ENCODE measurements around the gene ASTN1. TPM values are rescaled to one million over a fixed set of nuclear protein-coding genes. Genes with fewer than 3 reads are reported as not detected.

Gene ASTN1
- total and polyA plus RNA-seq, 2 experiments from 2014 or later, result 1.1 TPM; not detected in 1

DNA sequence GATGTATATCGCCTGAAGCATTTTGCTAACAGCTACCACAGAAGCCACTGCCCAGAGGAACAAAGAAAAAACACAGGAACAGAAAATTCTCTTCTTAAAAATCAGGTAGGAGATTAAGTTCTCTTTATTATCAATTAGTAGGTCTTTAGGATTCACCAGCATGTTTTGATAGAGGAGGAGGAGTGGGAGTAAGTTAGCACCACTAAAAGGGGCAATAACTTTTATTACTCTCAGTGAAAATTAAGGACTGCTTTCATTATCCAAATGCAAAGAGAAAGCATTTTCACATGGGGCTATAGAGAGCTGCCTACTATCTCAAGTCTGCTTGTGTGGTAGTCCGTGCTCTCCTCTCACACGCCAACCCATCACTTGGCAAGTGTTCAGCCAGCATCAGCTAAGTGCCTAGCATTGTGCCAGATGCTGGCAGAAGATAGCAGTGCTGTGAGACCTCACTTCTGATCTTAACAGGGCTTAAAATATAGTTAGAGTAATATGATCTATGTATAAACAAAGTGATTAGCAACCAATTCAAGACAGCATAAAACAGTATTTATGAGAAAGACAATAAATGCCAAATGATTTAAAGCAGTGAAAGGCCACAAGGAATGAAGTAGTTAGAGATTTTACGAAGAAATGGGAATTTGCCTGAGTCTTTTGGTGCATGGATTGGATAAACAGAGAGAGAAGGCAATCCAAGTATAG is 39.8 kb downstream of the ASTN1 start:
- Histone ChIP-seq H3K4me2 (no peak overlapping the region), H4K20me1 (ENCODE audit: insufficient read depth, poor library complexity, severe bottlenecking) (no peaks in the 10 kb centered on the region), H3K27ac (no peak overlapping the region), H2AFZ (no peak overlapping the region), H3K27me3 (peaks cover 11% of the 10 kb centered on the region), H3K4me3 (no peak overlapping the region), H3K36me3 (replicated peaks; ENCODE audit: insufficient read depth, low read depth) (no peaks in the 10 kb centered on the region), H3K79me2 (no peaks in the 10 kb centered on the region), H3K9me3 (ENCODE audit: low read depth) (no peaks in the 10 kb centered on the region), H3K9me2 (replicated peaks; ENCODE audit: insufficient read depth) (no peaks in the 10 kb centered on the region), H3K4me1 (ENCODE audit: insufficient read depth) (no peaks in the 10 kb centered on the region)
- DNase-seq (ENCODE audit: low spot score), result no peak
- 64% methylated on average over 4 of the region's 4 CpGs for WGBS (ENCODE audit: low lambda C conversion rate, missing lambda C conversion rate)
- no peak for TF ChIP-seq EZH2phosphoT487 (IDR thresholded peaks at IDR 0.05; ENCODE audit: low read depth, severe bottlenecking, unreplicated experiment)
- TF ChIP-seq, protein P1, sequence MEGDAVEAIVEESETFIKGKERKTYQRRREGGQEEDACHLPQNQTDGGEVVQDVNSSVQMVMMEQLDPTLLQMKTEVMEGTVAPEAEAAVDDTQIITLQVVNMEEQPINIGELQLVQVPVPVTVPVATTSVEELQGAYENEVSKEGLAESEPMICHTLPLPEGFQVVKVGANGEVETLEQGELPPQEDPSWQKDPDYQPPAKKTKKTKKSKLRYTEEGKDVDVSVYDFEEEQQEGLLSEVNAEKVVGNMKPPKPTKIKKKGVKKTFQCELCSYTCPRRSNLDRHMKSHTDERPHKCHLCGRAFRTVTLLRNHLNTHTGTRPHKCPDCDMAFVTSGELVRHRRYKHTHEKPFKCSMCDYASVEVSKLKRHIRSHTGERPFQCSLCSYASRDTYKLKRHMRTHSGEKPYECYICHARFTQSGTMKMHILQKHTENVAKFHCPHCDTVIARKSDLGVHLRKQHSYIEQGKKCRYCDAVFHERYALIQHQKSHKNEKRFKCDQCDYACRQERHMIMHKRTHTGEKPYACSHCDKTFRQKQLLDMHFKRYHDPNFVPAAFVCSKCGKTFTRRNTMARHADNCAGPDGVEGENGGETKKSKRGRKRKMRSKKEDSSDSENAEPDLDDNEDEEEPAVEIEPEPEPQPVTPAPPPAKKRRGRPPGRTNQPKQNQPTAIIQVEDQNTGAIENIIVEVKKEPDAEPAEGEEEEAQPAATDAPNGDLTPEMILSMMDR (IDR thresholded peaks at IDR 0.05; ENCODE audit: poor library complexity), result no peak
- TF ChIP-seq EZH2 (IDR thresholded peaks at IDR 0.05; ENCODE audit: borderline replicate concordance), result no peak

DNA sequence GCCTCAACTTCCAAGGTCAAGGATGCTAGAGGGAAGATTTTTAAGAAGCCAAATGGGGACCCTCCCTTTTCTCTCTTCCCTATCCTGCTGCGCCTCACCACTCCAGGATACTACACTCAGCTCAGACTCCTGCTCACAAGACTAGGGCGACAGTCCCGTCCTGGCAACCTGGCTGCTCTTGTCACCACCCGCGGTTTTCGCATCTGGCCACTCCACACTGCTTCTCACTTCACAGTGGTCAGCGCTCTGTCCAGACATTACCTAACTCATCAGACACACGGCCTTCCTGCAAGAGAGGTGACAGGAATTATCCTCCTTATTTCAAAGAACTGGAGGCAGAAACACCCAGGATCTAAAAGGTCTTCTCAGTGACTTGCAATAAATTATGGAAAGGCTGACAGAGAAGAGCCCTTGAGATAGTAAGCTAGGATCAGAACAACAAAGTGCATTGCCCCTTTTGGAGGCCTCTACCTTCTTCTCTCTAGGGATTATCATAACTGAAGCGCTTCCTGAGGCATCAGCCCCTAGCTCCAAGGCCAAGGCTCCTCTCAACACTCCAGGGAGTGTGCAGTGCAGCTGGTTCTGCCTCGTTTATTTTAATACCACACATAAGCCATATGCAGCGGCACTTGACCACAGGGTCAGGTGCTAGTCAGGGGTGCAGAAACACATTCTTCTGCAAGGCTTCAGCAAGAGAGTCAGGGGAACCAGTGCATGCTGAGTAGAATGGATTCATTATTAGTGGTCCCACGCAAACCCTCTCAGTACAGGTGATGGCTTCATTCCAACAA is 41.9 kb downstream of the ASTN1 start:
- H3K4me1 ChIP-seq (ENCODE audit: insufficient read depth), result no peaks in the 10 kb centered on the region
- TF ChIP-seq EZH2phosphoT487 (IDR thresholded peaks at IDR 0.05; ENCODE audit: low read depth, severe bottlenecking, unreplicated experiment) (no peak), EZH2 (IDR thresholded peaks at IDR 0.05; ENCODE audit: borderline replicate concordance) (no peak)
- TF ChIP-seq, protein P1 (IDR thresholded peaks at IDR 0.05; ENCODE audit: poor library complexity), result no peak
- H3K4me2 ChIP-seq, result no peak overlapping the region
- DNase-seq (ENCODE audit: low spot score), result no peak
- no peaks in the 10 kb centered on the region for H3K79me2 ChIP-seq
- H3K27me3 ChIP-seq, result peaks cover 12% of the 10 kb centered on the region
- H2AFZ ChIP-seq, result no peak overlapping the region
- no peaks in the 10 kb centered on the region for H4K20me1 ChIP-seq (ENCODE audit: insufficient read depth, poor library complexity, severe bottlenecking)
- no peaks in the 10 kb centered on the region for H3K9me2 ChIP-seq (replicated peaks; ENCODE audit: insufficient read depth)
- 92% methylated on average over 12 of the region's 12 CpGs for WGBS (ENCODE audit: low lambda C conversion rate, missing lambda C conversion rate)
- H3K27ac ChIP-seq, result no peak overlapping the region
- no peaks in the 10 kb centered on the region for H3K36me3 ChIP-seq (replicated peaks; ENCODE audit: insufficient read depth, low read depth)
- H3K9me3 ChIP-seq (ENCODE audit: low read depth), result no peaks in the 10 kb centered on the region
- no peak overlapping the region for H3K4me3 ChIP-seq

- H3K4me3 ChIP-seq, result no peak overlapping the region
- no peaks in the 10 kb centered on the region for H3K36me3 ChIP-seq (replicated peaks; ENCODE audit: insufficient read depth, low read depth)
- no peak for DNase-seq (ENCODE audit: low spot score)
- H4K20me1 ChIP-seq (ENCODE audit: insufficient read depth, poor library complexity, severe bottlenecking), result no peaks in the 10 kb centered on the region
- peaks cover 25% of the 10 kb centered on the region for H3K27me3 ChIP-seq
- H2AFZ ChIP-seq, result no peak overlapping the region
- no peaks in the 10 kb centered on the region for H3K9me2 ChIP-seq (replicated peaks; ENCODE audit: insufficient read depth)
- no peak for TF ChIP-seq EZH2 (IDR thresholded peaks at IDR 0.05; ENCODE audit: borderline replicate concordance)
- TF ChIP-seq EZH2phosphoT487 (IDR thresholded peaks at IDR 0.05; ENCODE audit: low read depth, severe bottlenecking, unreplicated experiment), result no peak
- TF ChIP-seq, protein P1 (IDR thresholded peaks at IDR 0.05; ENCODE audit: poor library complexity), result no peak
- no peak overlapping the region for H3K4me2 ChIP-seq
- H3K79me2 ChIP-seq, result no peaks in the 10 kb centered on the region
- no peaks in the 10 kb centered on the region for H3K9me3 ChIP-seq (ENCODE audit: low read depth)
- H3K27ac ChIP-seq, result no peak overlapping the region
- 71% methylated on average over 4 of the region's 4 CpGs for WGBS (ENCODE audit: low lambda C conversion rate, missing lambda C conversion rate)
- H3K4me1 ChIP-seq (ENCODE audit: insufficient read depth), result no peaks in the 10 kb centered on the region
Measured at GRCh38 chr1:177119311-177119710, 45.2 kb downstream of the ASTN1 start.
